ENCODE data around the gene BMP5. TPM values are rescaled to one million over a fixed set of nuclear protein-coding genes. Genes with fewer than 3 reads are reported as not detected.

BMP5 gene
- total and polyA plus RNA-seq, 10 of the 15 experiments (the other 5 are each of a cell fraction or from before 2014, with no cell fraction given), result not detected

DNA sequence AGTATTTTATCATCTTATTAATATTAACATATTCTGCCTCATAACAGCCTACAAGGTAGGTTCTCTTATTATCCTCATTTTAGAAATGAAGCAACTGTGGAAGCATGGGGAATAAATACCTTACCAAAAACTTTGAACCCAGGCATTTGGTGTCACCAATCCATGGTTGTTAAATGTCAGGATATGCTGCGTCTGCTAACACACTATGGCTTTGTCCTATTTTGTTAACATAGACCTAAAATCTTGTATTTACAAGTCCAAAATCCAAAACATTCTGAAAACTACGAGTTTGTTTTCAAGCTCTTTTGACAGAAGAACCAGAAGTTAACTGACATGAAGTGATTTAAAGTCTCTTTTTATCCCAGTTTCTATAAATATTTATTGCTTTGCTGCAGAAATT is 53.4 kb downstream of the BMP5 start:
- Histone ChIP-seq H3K9ac (ENCODE audit: control insufficient read depth, insufficient read depth, low read length) (no peak overlapping the region), H3K4me3 (no peak overlapping the region), H3K9me3 (replicated peaks; ENCODE audit: control insufficient read depth, insufficient read depth, low read length) (no peaks in the 10 kb centered on the region), H3K4me1 (ENCODE audit: control insufficient read depth, insufficient read depth, low read length) (no peaks in the 10 kb centered on the region), H4K20me1 (ENCODE audit: control insufficient read depth, insufficient read depth) (no peaks in the 10 kb centered on the region), H3K27ac (ENCODE audit: control insufficient read depth, insufficient read depth) (no peak overlapping the region), H3K4me2 (ENCODE audit: control insufficient read depth, insufficient read depth) (no peak overlapping the region), H3K79me2 (ENCODE audit: control insufficient read depth, insufficient read depth, low read length) (no peaks in the 10 kb centered on the region), H3K36me3 (ENCODE audit: control insufficient read depth in 2 of 2, insufficient read depth in 2 of 2, low read length in 1 of 2) (no peaks in the 10 kb centered on the region), H3K27me3 (replicated peaks in 1 of 2; ENCODE audit: control insufficient read depth in 2 of 2, insufficient read depth in 2 of 2, low read length in 1 of 2) (no peaks in the 10 kb centered on the region), H2AFZ (ENCODE audit: control insufficient read depth, low read depth, low read length) (no peak overlapping the region)
- in situ Hi-C loops (cut with MboI), result no loop called here
- ATAC-seq (no peak), FAIRE-seq (no peak), DNase-seq (ENCODE audit: low read depth, low spot score) (no peak)
- ChIA-PET POLR2A (no interaction called here), SMC1A (ENCODE audit: uncharacterized antibody, unreplicated experiment) (interaction anchor here (1.4 kb wide), 1 partner anchor 11 kb away, joined by 4 read pairs; no protein-coding TSS in a partner anchor), CTCF (interaction anchor here (0.7 kb wide), 1 partner anchor 46 kb away, joined by 3 read pairs; no protein-coding TSS in a partner anchor), RAD21 (ENCODE audit: unreplicated experiment) (no interaction called here)
- 0% methylated on average over 2 of the region's 2 CpGs for WGBS (ENCODE audit: insufficient coverage, insufficient replicate concordance, low lambda C conversion rate, missing lambda C conversion rate)
- BruUV-seq (replicated peaks), result no TSS peak
- no peak for TF ChIP-seq SMARCA5 (IDR thresholded peaks at IDR 0.05)
- intact Hi-C loops (cut with micrococcal nuclease; ENCODE audit: unreplicated experiment), result no loop called here

DNA sequence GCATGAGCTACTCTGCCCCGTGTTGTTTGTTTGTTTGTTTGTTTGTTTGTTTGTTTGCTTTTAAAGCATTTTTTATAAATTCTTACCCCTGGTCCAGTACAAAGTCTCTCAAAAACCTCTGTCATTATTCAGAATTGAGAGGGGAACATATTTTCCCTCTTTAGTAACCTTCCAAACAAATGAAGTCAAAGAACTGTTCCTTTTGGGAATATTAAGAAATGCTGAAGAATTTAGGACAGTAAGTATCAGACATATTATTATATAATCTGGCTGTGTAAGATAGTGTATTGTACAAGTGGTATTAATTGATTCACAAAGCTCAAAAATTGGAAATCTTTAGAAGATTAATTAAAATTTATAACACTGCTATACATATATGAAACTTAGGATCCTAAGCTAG is 54.7 kb downstream of the BMP5 start:
- TF ChIP-seq NR2C1 (IDR thresholded peaks at IDR 0.05) (no peak), WRNIP1 (IDR thresholded peaks at IDR 0.05; ENCODE audit: borderline replicate concordance, low read depth, low read length) (no peak), PML (IDR thresholded peaks at IDR 0.05; ENCODE audit: low read length) (no peak)
- TF ChIP-seq, protein P1, sequence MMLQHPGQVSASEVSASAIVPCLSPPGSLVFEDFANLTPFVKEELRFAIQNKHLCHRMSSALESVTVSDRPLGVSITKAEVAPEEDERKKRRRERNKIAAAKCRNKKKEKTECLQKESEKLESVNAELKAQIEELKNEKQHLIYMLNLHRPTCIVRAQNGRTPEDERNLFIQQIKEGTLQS (IDR thresholded peaks at IDR 0.05; ENCODE audit: borderline replicate concordance, extremely low read depth, low read depth, low read length), result no peak
- ChIA-PET POLR2A (no interaction called here), SMC1A (ENCODE audit: uncharacterized antibody, unreplicated experiment) (no interaction called here), CTCF (no interaction called here), RAD21 (ENCODE audit: unreplicated experiment) (no interaction called here)
- BruUV-seq (replicated peaks), result no TSS peak
- FAIRE-seq (no peak), ATAC-seq (no peak), DNase-seq (ENCODE audit: low read depth, low spot score) (no peak)
- H3K4me1 ChIP-seq (ENCODE audit: control insufficient read depth, insufficient read depth, low read length), result no peaks in the 10 kb centered on the region
- in situ Hi-C loops (cut with MboI), result no loop called here
- H3K27ac ChIP-seq (ENCODE audit: control insufficient read depth, insufficient read depth), result no peak overlapping the region
- H2AFZ ChIP-seq (ENCODE audit: control insufficient read depth, low read depth, low read length), result no peak overlapping the region
- H3K36me3 ChIP-seq (ENCODE audit: control insufficient read depth in 2 of 2, insufficient read depth in 2 of 2, low read length in 1 of 2), result no peaks in the 10 kb centered on the region
- intact Hi-C loops (cut with micrococcal nuclease; ENCODE audit: unreplicated experiment), result no loop called here
- no peaks in the 10 kb centered on the region for H4K20me1 ChIP-seq (ENCODE audit: control insufficient read depth, insufficient read depth)
- no peaks in the 10 kb centered on the region for H3K9me3 ChIP-seq (replicated peaks; ENCODE audit: control insufficient read depth, insufficient read depth, low read length)
- no peak overlapping the region for H3K9ac ChIP-seq (ENCODE audit: control insufficient read depth, insufficient read depth, low read length)
- H3K27me3 ChIP-seq (replicated peaks in 1 of 2; ENCODE audit: control insufficient read depth in 2 of 2, insufficient read depth in 2 of 2, low read length in 1 of 2), result no peaks in the 10 kb centered on the region
- H3K79me2 ChIP-seq (ENCODE audit: control insufficient read depth, insufficient read depth, low read length), result no peaks in the 10 kb centered on the region
- no peak overlapping the region for H3K4me3 ChIP-seq
- 0% methylated on average over 1 of the region's 1 CpG for WGBS (ENCODE audit: insufficient coverage, insufficient replicate concordance, low lambda C conversion rate, missing lambda C conversion rate)
- no peak overlapping the region for H3K4me2 ChIP-seq (ENCODE audit: control insufficient read depth, insufficient read depth)

All from GM12878 (cell line).